GM19023 (cell line): ENCODE data around the gene RFPL3.
"Not testable (repeated sequence)": the region's sequence is repeated elsewhere in the genome, so short reads cannot be mapped to it uniquely, and the experiment has no call there.

Experiments
- ATAC-seq: cut with Tn5 transposase; IDR thresholded peaks from one replicate; pipeline ENCODE4 v1.9.1; 2021; ENCODE audit warnings: mild to moderate bottlenecking, moderate library complexity; ENCODE audit not compliant: unreplicated experiment

The RFPL3 gene

DNA sequence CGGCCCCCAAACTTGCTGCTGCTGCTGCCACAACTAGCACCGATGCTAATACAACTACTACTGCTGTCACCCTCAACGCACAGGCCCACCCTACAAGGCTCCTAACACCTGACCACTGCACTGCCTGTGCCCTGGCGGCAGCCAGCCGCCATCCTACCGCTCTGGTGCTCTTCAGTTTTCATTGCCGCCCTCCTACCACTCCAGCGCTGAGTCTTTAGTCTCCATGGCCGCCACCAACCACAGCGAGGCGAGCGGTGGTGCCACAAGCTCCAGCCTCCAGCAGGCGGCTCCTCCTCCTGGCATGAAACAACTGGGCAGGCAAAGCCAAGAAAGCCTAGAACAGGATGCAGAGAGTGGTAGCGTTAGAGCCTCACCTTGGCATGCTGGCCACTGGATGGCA lies 5.0 kb upstream of the RFPL3 start:
- ATAC-seq, result no peak

DNA sequence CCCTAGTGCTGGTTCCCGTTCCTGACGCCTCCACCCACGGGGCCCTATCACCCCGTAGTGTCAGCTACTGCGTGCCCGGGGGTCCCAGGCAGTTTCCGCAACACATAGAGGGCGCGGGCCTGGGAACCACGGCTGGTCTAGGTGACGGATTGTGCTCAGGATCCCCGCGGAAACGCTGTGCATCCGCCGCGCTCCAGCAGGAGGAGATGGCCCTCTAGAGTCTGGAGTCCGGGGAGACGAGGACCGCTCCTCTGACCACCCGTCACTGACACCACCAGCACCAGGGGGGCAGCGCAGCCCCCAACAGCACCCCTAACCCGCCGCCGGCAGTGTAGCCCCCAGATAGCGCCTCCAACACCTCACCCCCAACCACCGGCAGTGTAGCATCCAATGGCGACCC lies 4.4 kb upstream of the RFPL3 start:
- no peak for ATAC-seq

DNA sequence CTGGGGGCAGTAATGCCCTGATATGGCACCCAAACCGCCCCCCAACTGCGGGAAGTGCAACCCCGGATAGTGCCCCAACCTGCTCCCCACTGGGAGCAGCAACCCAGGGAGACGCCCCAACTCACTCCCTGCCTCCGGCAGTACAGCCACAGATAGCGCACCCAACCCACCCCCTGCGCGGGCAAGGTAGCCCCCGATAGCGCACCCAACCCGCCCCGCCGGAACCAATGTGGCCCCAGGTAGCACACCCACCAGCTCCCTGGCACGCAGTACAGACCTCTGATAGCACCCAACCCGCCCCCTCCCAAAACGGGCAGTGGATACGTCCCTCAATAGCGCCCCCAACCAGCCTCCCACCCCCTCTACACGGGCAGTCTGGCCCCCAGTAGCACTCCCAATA lies 3.8 kb upstream of the RFPL3 start:
- ATAC-seq, result no peak

DNA sequence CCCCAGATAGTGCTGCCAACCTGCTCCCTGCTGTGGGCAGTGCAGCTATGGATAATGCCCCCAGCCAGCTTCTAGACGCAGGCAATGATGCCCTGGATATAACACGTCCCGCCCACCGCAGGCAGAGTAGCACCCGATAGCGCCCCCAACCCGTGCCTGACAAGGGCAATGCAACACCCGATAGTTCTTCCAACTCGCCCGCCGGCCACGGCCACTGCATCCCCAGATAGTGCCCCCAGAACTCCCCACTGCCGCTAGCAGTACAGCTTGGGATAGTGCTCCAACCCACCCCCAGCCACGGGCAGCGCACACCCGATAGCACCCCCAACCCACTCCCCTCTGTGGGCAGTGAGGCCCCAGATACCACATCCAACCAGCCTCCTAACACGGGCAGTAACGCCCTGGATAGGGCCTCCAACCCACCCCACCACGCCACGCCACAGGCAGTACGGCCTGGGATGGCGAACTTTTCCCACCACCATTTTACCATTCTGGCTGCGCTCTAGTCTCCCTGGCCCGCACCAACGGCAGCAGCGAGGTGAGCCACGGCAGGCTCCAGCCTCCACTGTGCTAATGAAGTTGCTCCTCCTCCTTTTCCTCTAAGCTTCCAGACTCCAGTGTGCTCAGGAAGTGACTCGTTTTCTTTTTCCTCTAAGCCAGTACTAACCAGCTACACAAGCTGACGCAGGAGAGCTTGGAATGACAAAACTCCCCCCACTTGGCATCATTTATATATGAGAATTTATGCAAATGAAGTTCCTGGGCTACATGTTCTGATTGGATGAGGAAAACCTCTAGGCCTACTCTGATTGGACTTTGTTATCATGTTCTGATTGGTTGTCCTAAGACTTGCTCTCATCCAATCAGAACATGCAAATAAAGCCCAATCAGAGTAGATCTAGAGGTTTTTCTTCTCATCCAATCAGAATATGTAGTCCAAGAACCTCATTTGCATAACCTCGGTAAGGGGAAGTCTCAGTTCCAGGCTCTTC lies 3.0 kb upstream of the RFPL3 start:
- no peak for ATAC-seq

DNA sequence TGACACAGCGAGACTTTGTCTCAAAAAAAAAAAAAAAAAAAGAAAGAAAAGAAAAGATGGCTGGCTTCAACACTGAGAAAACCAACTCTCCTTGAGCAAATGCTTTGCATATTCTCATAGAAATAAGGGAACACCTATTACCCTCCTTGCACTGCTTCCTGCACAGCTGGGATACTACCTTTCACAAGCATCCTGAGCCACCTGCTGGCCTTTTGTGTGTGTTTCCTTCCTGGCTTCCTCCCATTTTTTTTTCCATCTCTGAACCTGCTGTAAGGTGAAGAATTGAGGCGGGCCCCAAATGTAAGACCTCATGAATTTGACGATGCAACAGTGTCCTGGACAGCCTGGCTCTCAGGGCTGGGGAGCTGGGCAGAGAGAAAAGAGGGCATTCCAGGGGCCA lies 1.9 kb upstream of the RFPL3 start:
- no peak for ATAC-seq

DNA sequence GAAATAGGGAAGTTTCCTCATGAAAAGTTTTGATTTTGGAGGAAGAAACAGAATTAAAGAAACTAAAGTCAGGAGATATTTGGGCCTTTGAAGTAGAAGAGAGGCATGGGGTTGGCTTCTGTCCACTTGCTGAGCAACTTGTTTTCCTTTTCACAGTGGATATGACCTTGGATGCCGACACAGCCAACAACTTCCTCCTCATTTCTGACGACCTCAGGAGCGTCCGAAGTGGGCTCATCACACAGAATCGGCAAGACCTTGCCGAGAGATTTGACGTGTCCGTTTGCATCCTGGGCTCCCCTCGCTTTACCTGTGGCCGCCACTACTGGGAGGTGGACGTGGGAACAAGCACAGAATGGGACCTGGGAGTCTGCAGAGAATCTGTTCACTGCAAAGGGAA lies 2.4 kb downstream of the RFPL3 start:
- ATAC-seq, result not testable (repeated sequence)

DNA sequence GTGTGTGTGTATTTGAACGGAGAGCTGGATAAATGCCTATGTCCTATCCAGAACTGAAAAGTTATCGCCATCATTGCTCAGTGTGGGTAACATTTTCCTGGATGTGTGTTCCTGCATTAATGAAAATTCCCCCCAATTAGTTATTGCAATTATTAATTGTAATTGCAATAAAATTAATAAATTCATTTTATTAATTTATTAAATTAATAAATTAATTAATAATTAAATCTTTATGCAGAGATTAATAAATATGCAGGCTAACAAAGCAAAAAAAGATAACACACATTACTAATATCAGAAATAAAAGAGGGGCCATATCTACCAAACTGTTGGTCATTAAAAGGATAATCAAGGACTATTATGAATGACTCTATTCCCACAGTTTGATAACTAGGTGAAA lies 3.6 kb downstream of the RFPL3 start:
- ATAC-seq, result no peak

DNA sequence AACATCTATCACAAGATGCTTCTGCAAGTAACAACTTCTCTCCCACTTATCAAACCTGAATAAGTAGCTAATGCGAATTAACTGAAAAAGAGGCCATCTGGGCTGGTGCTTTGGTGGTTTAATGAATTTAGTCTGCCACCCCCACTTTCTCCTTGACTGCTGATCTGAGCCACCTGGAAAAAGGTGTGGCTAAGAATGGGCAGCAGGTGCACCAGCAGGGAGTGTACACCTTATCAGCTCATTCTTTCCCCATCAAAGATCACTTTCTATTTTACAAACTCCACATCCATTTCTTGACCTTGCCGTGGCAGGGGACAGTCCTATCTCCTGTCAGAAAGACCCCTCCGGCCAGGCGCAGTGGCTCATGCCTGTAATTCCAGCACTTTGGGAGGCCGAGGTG lies 6.5 kb downstream of the RFPL3 start:
- ATAC-seq, result no peak

DNA sequence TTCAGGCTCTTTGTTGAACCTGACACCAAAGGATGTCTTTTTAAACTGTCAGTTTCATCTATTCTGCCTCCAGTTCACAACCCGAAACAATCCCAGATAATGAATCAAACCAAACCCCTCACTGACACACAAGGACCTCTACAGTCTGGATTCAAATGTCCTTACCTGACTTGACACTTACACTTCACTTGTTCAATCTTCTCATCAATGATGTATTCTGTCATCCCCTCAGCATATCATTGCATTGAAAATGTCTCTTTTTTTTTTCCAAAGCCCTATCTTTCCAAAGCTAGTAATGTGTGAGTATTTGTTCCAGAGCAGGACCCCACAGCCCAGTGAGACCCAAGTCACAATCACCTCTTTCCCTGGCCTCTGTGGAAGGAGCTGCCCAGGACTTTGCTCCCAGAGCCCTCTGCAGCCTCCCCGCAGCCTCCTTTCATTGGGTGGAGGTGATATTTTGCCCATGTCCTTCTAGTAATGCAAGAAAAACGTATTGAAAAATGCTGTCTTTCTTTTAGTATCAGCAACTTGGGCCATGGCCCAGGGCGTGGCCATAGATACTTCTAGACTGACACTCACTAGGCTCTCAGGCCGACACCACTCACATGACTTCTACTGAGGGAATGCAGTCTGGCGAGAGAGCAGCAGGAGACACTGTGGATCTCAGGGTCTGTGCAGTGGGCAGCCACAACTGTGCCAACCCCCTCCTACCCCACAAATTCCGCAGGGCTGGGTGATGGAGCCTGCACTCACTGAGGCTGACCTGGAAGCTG lies 18.2 kb downstream of the RFPL3 start:
- ATAC-seq, result no peak

DNA sequence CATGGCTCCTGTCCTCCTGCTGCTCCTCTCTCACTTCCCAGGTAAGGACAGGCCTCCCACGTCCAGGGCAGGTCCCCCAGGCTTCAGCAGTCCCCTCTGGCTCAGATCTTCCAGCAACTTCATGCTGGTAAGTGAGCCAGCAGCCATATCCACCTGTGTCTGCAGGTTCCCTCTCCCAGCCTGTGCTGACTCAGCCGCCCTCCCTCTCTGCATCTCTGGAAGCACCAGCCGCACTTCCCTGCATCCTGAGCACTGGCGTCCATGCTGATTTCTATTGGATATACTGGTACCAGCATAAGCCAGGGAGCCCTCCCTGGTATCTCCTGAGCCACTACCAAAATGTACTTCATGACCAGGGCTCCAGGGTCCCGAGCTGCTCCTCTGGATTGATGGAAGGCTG lies 19.0 kb downstream of the RFPL3 start:
- ATAC-seq, result no peak

DNA sequence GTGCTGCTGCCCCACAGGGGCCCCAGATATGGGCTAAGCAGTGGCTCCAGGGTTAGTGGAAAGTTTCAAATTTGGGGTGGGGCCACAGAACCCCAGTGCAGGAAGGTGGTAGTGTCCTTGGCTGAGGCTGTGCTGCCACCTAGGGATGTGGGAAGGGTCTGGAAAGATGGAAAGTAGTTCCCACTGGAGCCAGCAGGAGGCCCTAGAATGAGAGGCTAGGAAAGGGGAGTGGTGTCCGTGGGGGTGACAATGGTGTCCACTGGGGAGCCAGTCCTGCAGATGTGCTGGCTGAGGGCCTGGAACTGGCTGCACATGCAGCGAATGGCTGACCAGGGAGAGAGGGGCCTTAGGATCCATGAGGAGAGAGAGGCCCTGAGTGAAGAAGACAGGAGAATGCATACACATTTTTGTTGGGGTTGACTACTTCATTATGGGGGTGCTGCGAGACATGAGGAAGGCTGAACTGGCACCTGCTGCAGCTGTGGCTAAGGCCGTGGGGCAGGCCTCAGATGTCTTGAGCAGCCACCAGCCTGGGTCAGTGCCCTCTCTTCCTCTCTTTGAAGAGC lies 21.1 kb downstream of the RFPL3 start:
- ATAC-seq, result no peak

DNA sequence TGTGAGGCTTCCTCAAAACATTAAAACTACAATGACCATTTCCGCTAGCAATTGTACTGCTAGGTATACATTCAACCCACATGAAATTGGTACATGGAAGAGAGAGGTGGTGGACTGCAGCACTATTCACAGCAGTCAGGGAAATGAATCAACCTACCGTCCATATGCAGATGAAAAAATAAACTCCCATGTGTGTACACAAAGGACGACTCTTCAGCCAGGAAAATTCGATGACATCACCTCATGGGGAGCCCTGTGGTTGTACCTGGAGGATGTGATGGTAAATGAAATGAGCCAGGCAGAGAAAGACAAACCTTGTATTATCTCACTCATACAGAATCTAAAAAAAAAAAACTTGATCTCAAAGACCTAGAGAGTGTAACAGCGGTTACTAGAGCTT lies 23.3 kb downstream of the RFPL3 start:
- ATAC-seq, result no peak

DNA sequence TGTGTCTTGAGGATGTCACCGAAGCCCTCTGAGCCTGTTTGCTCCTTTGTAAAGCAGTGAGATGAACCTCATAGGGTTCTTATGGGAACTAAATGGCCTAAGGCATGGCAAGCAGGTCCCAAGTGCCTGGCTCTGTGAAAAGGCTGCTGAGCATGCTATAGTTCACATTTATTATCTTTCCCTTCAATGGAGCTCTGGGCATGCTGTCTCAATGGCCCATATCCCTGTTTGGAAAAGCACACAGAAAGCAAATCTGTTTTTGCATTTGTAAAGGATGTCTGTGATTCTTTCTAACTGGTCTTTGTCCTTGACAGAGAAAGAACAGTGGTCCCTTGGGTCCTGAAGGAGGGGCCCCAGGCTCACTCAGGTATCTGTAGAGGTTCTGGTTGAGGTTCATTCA lies 28.0 kb downstream of the RFPL3 start:
- no peak for ATAC-seq

DNA sequence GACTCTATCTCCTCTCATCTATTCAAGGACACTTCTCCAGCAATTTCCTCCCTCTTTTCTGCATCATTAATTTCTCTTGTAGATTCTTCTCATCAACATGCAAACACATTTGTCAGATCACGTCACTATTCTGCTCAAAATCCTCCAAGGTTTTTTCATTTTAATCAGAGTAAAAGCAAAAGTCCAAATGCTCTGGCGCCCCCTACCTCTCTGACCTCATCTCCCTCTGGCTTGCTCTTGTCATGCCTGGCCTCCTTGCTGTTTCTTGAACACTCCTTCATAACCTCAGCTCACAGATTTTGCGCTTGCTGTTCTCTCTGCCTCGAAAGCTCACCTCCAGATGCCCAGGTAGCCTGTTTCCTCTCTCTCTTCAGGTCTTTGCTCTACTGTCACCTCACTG lies 32.0 kb downstream of the RFPL3 start:
- ATAC-seq, result no peak

DNA sequence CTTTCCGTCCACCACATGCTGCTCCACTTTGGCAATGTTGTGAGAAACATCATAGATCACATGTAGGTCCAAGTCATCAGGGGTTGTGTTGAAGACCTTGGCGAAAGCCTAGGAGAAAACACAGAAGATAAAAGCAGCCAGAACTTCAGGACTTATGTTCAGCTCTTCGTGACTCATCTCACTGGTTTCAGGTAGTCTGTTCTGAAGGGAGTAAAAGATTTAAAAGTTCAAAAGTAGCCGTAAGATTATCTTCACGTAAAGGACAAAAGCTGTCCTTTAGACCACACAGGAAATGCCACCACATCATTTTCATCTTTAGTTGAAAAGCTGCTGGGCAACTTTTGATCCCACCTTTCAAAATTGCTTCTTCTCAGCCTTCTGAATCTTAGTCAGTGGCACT lies 37.4 kb downstream of the RFPL3 start:
- no peak for ATAC-seq

DNA sequence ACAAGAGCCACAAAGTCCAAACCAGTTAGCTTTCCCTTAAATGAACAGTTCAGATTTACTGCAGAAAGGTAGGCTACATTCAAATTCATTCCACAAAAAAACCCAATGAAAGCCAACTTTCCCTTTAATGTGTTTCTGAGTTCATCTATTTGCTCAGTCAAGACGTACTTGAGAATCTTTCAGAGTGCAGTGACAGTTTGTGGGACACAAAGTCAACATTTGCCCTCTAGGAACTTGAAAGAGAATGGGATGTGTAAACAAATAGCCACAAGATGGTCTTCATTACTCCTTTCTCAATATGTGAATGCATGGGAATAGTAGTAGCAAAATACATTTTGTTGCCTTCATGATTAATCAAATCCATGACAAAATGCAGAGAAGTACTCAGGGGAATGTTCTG lies 38.6 kb downstream of the RFPL3 start:
- ATAC-seq, result no peak

DNA sequence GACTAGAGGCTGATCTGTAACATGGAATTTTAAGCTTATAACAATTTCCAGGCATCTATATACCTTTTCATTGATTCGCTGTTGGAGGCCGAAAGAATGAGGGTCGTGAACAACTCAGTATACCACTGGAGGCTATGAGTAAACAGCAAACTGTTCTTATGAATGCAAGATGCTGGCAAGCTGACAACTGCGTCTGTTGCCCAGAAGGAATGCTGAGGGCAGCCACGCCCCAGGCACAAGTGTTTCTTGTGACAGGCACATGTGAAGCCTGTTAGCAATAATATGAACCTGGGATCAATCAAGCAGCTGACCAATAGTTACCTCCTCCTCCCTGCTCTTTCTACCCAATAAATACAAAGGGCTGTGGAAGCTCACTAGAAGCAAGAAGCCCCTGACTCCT lies 39.1 kb downstream of the RFPL3 start:
- no peak for ATAC-seq

DNA sequence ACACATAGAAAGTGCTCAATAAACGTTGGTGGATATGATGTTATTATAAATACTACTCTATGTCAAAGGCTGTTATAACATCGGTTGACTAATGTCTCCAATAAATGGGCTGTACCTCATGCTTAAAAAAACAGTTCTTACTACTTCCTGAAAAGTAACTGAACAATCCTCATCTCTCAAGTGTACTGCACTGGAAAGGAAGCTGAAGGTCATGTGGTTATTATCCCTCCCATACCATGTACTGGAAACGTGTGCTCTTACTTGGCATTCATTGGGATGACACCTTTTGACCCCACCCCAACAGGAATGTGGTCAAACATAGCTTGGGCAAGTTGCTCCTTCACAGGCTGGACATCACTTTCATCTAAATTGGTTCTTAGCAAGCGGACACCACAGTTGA lies 43.8 kb downstream of the RFPL3 start:
- ATAC-seq, result no peak

DNA sequence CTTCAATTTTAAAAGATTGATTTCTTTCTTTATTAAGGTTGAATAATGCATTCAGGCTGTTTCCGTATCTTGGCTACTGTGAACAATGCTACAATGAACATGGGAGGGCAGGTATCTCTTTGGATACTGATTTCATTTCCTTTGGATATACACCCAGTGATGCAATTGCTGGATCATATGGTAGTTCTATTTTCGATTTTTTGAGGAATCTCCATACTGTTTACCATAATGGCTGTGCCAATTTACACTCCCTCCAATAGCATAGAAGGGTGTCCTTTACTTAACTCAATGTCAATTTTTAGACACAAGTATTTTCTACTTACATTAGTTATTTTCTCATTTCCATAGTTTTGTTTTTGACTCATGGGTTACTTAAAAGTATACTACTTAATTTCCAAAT lies 46.4 kb downstream of the RFPL3 start:
- no peak for ATAC-seq

DNA sequence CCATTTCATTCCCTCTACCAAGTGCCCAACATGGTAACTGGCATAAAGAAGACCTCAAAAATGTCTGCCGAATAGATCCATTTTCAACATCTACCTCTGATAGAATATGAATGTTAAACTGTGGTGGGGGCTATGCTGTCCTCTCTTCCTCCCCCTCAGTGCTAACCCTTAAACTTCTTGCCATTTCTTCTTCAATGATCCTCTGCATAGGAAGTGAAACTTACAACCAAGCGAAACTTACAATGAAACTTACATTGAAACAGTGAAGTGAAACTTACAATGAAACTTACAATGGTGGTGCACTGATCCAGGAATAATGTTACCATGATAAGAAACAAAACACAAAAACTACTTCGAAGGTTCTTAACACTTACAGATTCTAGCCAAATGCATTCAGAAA lies 49.6 kb downstream of the RFPL3 start:
- no peak for ATAC-seq

DNA sequence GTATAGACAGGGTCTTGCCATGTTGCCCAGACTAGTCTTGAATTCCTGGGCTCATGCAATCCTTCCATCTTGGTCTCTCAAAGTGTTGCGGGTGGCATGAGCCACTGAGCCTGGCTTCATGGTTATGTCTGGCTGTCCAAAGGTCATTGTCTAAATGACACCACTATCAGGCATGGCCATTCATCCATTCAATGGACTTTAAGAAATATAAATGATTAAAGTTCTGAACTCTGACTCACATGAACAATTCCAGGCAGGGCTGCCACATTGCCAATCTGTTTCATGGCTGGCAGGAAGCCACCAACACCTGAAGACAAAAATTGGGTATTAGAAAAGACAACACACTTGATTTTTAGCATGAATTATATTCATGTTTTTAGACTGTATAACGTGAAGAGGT lies 50.3 kb downstream of the RFPL3 start:
- no peak for ATAC-seq

DNA sequence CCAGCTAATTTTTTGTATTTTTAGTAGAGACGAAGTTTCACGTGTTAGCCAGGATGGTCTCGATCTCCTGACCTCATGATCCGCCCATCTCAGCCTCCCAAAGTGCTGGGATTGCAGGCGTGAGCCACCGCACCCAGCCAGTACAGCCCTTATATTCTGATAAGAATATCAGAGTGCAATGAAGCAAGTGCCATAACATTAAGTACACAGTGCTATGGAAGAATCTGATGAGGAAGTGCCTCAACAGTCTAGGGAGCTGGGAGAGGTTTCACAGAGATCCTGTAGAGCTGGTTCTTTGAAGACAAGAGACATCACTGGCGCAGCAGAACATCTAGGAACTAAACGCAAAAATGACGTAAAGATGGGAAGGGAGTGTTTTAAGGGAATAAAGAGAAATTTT lies 52.3 kb downstream of the RFPL3 start:
- ATAC-seq, result no peak
